Stimulated activated CD8-positive, alpha-beta memory T cell treated with anti-CD3 and anti-CD28 coated beads, Interleukin-12 subunit alpha, Interleukin-12 subunit beta, amount 100 ng/mL, for 4 hours (primary cell): ENCODE data around the gene PYGO1.
"Not testable (repeated sequence)": the region's sequence is repeated elsewhere in the genome, so short reads cannot be mapped to it uniquely, and the experiment has no call there.

Experiments used
- DNase-seq: peaks from one replicate; pipeline ENCODE4 v3.0.0-alpha.2; 2020; ENCODE audit warnings: low read depth

The PYGO1 gene

GRCh38 chr15:55505407-55505806 lies 82.7 kb downstream of the PYGO1 start:
- not testable (repeated sequence) for DNase-seq

GRCh38 chr15:55499151-55499550 lies 89.0 kb downstream of the PYGO1 start:
- no peak for DNase-seq

- peak; percentile 50 for DNase-seq
These were observed 89.8 kb downstream of the PYGO1 start for GRCh38 chr15:55498109-55498938.

GRCh38 chr15:55496716-55497115 lies 91.4 kb downstream of the PYGO1 start:
- DNase-seq, result no peak

GRCh38 chr15:55494931-55495330 lies 93.2 kb downstream of the PYGO1 start:
- no peak for DNase-seq

GRCh38 chr15:55488952-55489600 lies 99.1 kb downstream of the PYGO1 start:
- DNase-seq, result not testable (repeated sequence)
